NCI-H128 (cell line): Measurements from ENCODE around the gene CBR3.
"Not testable (repeated sequence)": the region's sequence is repeated elsewhere in the genome, so short reads cannot be mapped to it uniquely, and the experiment has no call there.

Experiments used
- DNase-seq: peaks from one replicate; lab custom pipeline; 2025; ENCODE audit not compliant: unreplicated experiment; lab: John Stamatoyannopoulos, UW

The CBR3 gene

GRCh38 chr21:36117286-36117741 lies 17.6 kb upstream of the CBR3 start:
- no peak for DNase-seq

DNA sequence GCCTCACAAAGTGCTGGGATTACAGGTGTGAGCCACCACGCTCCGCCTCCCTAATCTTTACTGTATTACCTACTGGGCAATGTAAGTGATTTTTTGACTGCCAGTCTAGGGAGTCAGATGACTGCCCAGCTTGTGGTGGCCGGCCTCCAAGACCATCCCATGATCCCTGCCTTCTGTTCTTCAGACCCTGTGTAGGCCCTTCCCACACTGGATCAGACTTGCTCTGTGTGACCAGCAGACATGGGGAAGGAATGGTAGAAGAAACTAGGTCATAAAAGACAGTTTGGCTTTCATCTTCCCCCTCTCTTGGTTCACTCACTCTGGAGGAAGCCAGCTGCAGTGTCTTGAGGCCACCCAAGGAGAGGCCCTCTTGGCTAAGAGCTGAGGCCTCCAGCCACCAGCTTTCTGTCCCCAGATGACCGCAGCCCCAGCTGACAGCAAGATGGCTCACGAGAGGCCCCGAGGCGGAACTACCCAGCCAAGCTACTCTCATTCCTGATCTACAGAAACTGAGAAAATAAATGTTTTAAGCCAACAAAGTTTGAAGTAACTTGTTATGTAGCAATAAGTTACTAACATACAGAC lies 14.5 kb upstream of the CBR3 start:
- DNase-seq, result no peak

- no peak for DNase-seq
Measured at GRCh38 chr21:36122977-36123376, 11.9 kb upstream of the CBR3 start.

DNA sequence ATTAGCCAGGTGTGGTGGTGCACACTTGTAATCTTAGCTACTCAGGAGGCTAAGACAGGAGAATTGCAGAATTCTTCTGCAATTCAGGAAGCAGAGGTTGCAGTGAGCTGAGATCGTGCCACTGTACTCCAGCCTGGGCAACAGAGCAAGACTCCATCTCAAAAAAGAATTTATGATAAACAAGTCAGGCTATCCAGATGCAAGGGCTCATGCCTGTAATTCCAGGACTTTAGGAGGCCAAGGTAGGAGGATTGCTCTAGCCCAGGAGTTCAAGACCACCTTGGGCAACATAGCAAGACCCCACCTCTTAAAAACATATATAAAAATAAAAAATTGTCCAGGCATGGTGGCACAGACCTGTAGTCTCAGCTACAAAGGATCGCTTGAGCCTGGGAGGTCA lies 10.5 kb upstream of the CBR3 start:
- no peak for DNase-seq

- DNase-seq, result no peak
Measured at GRCh38 chr21:36125512-36126207, 9.2 kb upstream of the CBR3 start.

DNA sequence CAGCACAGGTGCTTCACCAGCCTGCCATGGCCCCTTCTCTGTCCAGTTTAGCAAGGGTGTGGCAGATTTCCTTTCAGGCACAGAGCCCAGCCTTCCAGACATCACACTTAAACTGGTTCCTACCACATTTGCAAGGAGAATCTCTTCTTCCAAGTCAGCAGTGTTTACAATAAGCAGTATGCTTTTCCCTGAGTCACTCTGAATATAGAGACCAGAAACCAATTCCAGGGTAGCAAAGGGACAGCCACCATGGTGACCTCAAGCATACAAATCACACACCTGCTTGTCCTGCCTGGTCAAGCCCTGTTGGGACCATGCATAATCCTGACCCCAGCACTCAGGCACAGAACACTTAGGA lies 8.7 kb upstream of the CBR3 start:
- DNase-seq, result no peak

GRCh38 chr21:36126621-36127110 lies 8.2 kb upstream of the CBR3 start:
- DNase-seq, result no peak

DNA sequence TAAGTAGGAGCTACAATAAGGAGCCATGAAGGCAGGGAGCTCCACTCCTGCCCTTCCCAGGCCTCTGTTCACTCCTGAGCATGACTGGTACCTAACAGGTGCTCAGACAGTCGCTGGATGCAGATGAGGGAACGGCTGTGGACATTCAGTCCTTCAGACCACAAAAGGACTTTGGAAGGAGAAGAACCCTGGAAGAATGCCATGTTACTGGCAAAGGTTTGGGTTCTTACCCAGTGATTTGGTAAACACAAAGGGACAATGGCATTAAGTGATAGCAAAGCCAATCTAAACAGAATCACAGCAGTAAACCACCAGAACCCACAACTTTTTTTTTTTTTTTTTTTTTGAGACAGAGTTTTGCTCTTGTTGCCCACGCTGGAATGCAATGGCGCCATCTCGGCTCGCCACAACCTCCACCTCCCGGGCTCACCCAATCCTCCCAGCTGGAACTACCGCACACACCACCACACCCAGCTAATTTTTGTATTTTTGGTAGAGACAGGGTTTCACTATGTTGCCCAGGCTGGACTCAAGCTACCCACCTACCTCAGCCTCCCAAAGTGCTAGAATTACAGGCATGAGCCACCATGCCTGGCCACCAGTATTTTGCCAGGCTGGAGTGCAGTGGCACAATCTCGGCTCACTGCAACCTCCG lies 7.5 kb upstream of the CBR3 start:
- DNase-seq, result no peak

- no peak for DNase-seq
Measured at GRCh38 chr21:36127977-36128376, 6.9 kb upstream of the CBR3 start.

DNA sequence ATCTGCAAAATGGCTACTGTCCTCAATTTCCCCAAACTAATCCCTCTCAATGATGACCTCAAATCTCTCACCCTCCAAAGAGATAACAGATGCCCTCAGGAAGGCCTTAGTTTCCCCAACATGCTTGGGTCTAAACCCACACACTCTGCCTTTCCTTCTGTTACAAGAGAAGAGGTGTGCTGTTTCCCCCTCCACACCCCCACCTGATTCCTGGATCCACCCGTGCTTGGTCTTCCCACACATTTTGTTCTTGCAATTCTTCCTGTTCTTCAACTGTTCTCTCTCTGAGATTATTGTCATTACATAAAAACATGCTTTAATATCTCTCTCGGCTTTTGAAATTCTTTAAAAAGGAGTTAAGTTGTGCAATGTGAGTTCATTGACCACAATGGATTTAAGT lies 5.7 kb upstream of the CBR3 start:
- DNase-seq, result no peak

DNA sequence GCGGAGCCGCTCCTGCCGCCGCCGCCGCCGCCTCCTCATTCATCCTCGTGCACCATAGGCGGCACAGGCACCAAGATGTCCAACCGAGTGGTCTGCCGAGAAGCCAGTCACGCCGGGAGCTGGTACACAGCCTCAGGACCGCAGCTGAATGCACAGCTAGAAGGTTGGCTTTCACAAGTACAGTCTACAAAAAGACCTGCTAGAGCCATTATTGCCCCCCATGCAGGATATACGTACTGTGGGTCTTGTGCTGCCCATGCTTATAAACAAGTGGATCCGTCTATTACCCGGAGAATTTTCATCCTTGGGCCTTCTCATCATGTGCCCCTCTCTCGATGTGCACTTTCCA lies 4.5 kb upstream of the CBR3 start:
- DNase-seq, result not testable (repeated sequence)

- not testable (repeated sequence) for DNase-seq
Measured at GRCh38 chr21:36130839-36131238, 4.0 kb upstream of the CBR3 start.

GRCh38 chr21:36132696-36133095 lies 2.2 kb upstream of the CBR3 start:
- DNase-seq, result no peak

- peak; percentile 36 for DNase-seq
Measured at GRCh38 chr21:36135391-36136102, 668 bp downstream of the CBR3 start.

DNA sequence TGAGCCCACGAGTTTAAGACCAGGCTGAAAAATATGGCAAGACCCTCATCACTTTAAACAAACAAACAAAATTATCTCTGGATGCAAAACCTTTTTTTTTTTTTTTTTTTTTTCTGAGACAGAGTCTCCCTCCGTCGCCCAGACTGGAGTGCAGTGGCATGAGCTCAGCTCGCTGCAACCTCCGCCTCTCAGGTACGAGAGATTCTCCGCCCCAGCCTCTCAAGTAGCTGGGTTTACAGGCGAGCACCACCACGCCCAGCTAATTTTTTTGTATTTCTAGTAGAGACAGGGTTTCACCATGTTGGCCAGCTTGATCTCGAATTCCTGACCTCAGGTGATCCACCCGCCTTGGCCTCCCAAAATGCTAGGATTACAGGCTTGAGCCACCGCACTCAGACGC lies 4.9 kb downstream of the CBR3 start:
- not testable (repeated sequence) for DNase-seq

DNA sequence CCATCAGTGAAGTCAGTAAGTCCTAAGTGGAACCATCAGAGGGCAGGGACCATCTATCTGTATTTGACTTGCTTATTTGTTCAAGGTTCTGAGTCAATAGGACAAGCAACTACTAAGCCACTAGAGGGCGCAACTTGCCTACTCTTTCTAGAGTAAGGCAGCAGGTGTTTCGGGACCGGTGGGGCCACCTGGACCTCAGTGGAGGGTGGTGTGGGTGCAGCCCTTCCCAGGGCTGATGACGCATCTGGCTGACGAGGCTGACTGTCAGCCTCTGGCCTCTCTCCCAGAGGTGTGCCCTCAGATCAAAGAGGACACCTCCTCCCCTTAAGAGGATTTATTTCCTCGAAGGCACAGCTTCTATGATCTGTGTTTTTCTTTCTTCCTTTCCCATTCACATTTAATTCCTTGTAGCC lies 6.6 kb downstream of the CBR3 start:
- peak; percentile 91 for DNase-seq

- DNase-seq, result not testable (repeated sequence)
Measured at GRCh38 chr21:36144233-36144632, 9.4 kb downstream of the CBR3 start.

GRCh38 chr21:36145259-36145658 lies 10.4 kb downstream of the CBR3 start:
- DNase-seq, result no peak

DNA sequence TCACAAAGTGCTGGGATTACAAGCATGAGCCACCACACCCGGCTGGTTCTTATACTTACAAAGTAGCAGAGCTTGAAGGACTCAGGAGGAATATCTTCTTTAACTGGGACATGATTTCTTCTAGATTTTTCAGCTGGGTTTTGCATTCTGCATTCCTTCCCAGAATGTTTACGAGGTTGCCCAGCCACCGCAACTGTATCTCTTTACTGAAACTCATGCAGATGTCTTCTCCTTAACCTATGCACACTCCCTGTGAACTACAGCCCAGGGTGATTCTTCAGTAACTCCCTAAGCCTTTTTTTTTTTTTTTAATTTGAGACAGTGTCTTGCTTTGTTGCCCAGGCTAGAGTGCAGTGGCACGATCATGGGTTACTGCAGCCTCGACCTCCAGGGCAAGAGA lies 13.0 kb downstream of the CBR3 start:
- no peak for DNase-seq

DNA sequence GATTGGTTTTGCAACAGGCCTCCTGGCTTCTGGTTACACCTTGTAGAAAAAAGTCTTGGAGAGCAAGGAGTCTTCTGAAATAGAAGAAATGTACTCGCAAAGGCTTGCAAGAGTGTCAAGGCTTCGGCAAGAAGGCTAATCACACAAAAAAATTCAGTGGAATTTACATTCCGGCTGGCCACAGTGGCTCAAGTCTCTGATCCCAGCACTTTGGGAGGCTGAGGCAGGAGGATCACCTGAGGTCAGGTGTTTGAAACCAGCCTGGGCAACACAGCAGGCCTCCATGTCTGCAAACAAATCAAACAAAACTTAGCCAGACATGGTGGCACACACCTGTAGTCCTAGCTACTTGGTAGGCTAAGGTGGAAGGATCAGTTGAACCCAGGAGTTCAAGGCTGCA lies 14.0 kb downstream of the CBR3 start:
- DNase-seq, result no peak

GRCh38 chr21:36149788-36150711 lies 15.2 kb downstream of the CBR3 start:
- no peak for DNase-seq
